NOMO-1 treated with DMSO at 0.1 percent for 48 hours (cell line): Measurements from ENCODE around the gene RXRB.

ENCODE experiments used
- DNase-seq: peaks from one replicate; lab custom pipeline; 2025; ENCODE audit not compliant: unreplicated experiment; lab: John Stamatoyannopoulos, UW

The RXRB gene

DNA sequence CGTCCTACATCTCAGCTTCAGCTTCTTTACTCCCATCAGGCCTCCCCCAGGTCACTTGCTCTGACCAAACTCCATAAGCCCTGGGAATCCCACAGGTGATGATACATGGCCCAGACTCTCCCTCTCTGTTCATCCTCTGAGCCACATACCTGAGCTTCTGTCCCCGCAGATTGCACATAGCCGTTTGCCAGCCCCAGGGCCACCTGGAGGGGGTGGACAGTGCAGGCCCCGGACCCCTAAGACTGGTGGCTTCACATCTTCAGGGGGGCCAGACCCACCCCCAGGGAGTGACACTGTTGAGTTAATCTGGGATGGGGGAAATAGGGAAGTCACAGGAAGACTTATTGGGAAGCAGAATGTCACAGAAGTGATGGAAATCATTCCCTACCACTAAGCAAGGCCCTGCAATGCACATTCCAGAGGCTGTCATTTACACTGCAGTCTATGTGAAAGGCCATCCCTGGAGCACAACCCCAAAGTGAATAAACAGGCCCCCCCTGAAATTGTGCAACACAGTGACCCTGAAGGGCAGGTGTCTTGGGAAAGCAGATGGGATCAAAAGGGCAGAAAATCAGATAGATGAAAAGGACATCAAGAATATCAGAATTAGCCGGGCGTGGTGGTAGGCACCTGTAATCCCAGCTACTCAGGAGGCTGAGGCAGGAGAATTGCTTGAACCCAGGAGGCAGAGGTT, 2.2 kb downstream of the RXRB start:
- DNase-seq: no peak

GRCh38 chr6:33197431-33198048, 2.9 kb downstream of the RXRB start:
- DNase-seq: peak; percentile 74

DNA sequence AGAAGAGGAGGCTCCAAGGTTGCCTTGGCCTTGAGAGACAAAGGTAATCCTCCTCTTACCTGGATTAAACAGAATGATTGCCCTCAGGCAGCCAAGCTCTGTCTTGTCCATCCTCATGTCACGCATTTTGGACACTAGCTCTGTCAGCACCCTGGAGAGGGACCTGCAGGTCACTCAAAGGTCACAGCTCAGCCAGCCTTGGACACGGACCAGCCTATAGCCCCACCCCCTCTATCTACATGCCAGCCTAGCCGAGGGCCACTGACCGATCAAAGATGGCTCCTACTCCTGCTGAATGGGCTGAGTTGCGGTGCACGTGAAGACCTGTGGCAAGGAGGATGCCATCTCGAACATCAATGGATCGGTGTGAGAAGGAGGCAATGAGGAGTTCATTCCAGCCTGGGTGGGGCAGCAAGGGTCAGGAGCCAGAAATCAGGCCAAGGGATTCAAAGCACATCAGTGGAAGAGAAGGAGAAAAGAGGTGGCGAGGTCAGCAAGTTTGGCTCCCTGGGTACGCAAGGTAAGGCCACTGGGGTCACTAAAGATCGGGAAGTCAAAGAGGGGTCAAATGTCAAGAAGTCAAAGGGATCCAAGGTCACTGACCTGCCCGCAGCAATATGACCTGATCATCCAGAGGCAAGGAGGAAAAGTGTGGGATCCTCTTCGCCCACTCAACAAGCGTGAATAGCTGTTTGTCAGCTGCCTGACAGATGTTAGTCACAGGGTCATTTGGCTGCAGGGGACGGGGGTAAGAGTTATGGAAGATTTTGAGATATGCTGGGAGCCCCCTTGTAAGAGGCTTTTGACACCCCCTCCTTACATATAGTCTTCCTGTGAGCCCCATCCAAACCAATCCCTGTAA, 4.9 kb downstream of the RXRB start:
- DNase-seq: no peak

GRCh38 chr6:33194431-33194979, 6.0 kb downstream of the RXRB start:
- DNase-seq: no peak

DNA sequence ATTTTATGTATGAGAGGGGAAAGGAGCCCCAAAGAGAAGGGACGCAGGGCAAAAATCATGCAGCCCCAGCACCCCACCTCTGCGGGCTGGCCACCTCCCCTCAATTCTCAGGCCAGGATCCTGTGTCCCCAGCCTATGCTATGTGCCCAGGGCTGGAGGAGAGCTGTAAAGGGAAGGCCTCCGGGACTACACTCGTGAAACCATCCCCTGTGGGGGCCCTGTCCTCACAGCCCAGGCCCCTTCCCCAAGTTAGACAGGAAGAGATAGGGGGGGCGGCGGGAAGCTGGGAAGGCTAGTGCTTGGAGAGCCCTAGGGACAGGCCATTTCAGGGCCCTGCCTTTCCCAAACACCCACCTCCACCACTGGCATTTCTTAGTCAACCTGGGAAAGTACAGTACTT, 6.8 kb downstream of the RXRB start:
- no peak for DNase-seq

DNA sequence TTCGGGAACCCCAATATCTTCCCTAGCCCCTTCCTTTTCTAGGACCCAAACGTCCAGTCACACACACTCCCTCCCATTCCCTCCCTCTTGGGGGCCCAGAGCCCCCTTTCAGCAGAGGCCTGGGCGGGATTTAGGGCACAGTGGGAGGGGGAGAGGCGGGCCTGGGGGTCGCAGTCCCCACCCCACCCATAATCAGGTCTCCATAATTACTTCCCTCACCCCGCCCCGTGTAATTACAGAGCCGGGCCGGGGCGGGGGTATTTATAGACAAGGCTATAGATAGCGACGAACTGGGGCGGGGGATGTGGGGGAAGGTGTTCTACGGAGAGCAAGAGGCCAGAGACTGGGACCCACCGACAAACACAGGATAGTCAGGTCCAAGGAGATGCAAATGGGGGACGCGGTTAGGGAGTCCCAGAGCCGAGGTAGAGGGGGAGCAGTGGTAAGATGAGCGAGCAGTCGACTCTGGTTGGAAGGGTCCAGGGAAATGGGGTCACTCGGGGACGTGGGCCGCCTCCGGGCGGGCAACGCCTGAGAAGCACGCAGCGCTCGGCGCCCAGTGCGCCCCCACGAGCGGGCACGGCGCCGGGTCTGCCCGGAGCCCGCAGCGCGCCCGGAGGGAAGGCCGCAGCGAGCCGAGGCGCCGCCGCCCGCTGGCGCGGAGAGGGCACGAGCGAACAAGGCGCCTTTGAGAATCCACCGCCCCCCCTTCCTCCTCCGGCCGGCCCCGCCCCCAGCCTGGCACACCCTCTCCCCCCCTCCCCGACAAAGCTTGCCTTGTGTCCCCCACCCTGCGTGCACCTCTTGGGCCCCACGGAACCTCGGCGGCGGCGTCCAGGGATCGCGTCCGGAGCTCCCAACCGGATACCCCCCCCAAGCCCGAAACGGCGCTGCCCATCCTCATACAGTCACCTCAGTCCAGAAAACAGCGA, 7.5 kb downstream of the RXRB start:
- DNase-seq: no peak

DNA sequence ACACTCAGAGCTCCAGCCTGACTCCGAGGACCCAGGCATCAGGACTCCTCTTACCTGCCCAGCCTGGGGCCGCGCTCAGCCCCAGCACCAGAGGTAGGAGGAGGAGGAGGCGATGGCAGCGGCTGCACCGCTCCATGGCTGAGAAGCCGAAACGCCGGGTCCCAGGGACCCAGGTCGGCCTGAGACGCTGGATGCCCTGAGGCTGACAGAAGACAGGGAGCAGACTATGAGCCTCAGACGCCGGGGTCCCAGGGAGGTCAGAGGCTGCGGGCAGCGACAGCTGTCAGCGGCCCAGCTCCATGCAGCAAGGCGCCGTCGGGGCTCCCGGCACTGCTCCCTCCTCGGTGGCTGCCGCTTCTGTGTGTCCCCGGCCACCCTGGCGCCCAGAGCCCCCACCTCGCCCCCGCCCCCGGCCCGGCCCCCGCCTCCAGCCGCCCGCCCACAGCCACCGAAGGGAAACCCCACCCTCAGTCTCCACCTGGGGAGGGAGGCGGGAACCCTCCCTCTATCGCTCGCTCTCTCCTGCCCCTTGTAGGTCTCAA, 8.3 kb downstream of the RXRB start, which contains the start of gene COL11A2:
Gene COL11A2, minus strand, starts transcription at position 363 of the 542 bp plus-strand sequence. Its CDS starts 227 bp downstream, at position 136.
- no peak for DNase-seq

DNA sequence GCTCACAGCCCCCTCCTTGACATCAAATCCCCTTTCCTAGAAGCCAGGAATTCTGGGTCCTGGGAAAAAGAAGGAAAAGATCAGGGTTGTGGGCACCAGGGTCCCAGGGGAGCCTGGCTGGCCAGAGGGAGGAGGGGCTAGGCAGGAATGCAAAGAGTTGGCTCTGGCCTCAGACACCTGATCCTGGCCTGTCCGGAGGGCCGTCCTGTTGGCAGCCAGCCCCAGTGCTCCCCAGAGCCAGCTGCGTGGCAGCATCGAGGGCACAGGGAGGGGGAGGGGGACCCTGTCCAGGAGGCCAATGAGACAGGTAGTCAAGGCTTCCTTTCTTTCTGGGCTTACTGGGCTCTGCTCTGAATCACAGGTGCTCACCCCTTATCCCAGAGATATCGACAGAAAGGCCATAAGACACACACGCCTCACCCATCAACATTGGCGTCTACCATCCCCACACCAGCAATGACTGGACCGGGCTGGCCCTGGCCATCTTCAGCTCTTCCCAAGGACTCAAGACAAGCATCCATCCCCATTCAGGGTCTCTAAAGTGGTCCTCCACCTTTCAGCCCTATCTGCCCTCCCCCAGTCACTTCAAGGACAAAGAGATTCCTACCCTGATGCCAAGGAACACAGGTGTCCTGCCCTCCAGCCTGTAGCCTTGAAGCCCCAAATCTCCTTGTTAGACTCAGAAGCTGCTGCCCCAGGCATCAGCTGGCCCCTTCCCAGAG, 8.9 kb downstream of the RXRB start:
- no peak for DNase-seq

- no peak for DNase-seq
These were observed 9.9 kb downstream of the RXRB start for GRCh38 chr6:33190504-33191107.

- DNase-seq: no peak
These were observed 10.6 kb downstream of the RXRB start for GRCh38 chr6:33189625-33190448.

DNA sequence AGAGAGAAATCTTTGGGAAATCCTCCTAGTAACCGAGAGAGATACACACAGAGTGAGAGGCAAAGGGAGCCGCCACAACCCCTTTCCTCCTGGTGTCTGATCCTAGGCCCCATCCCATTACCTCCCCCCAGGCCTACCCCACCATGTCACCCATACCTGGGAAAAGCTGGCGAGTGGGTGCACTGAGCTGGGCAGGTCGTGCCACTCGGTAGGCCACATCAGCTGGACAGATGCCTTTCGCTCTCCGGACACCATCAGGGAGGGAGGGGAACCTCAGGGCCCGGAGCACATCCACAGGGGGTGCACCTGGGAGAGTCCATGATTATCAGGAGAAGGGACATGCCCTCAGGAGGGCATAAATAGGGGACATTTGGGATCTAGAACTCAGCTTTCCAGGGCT, 11.3 kb downstream of the RXRB start:
- no peak for DNase-seq

- DNase-seq: no peak
These were observed 12.7 kb downstream of the RXRB start for GRCh38 chr6:33187809-33188208.

DNA sequence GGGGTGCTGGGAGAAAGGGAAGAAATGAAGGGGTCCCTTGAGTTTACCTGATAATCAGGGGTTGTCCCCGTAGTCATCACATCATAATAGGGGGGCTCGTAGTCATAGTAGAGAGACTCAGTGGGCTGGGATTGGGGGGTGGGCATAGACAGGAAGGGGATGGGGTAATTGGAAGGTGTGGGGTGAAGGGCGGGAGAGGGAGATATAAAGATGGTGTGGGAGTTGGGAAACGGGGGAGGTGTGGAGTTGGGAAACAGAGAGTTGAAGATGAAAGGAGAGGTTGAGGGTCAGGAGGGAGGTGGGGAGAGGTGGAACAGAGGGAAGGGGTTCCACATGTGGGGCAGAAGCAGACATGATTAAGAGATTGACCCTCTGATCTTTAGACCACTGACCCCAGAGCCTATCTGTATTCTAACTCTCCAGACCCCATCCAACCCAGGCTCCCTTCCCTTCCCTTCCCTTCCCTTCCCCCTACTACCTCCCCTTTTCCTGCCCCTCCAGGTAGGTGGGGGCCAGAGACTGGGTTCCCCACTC, 14.7 kb downstream of the RXRB start:
- no peak for DNase-seq

GRCh38 chr6:33185190-33185589, 15.3 kb downstream of the RXRB start:
- no peak for DNase-seq

- DNase-seq: peak; percentile 58
These were observed 17.3 kb downstream of the RXRB start for GRCh38 chr6:33183071-33183683.

DNA sequence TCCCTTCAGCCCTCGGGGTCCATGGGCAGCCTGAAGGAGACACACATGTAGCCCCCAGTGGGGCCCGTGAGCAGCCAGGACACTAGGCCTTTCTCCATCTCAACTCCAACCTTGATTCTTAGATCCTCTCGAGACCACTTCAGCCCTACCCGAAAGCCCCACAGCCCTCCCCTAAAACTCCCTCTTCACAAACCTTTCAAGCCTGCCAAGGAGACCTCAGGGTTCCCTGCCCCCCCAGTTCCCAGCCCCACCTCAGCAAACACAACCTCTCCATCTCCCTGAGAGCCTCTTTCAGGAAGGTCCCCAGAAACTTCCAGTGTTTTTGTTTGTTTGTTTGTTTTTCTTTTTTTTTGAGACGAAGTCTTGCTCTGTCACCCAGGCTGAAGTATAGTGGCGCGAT, 19.3 kb downstream of the RXRB start:
- no peak for DNase-seq

DNA sequence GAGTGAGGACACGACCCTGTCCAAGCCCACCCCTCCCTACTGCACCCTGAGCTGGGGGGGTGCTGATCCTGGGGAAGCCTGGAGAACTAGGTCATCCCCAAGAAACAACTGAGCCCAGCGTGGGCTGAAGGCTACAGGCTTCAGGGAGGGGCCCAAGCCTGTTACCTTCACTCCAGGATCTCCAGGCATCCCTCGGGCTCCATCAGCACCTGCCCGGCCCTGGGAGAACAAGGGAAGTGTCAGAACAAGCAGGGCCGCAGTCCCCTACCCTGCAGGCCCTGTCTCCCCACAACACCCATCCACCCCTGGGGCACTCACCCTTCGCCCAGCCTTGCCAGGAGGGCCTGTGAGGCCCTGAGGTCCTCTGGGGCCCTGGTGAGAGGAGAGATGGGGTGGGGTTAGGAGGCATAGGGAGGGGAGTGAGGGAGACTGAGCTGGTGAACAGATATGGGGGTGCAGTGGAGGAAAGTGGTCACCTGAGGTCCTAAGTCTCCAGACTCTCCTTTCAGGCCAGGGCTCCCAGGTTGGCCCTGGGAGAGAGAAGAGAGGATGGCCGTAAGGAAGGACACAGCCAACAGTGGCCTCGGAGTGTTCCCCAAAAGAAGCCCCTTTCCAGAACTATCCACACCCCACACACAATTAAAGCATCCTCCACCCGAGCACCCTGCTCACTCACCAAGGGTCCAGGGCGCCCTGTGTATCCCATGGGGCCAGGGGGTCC, 21.6 kb downstream of the RXRB start:
- DNase-seq: no peak
